ENCODE data around the gene TMEM164. TPM values are rescaled to one million over a fixed set of nuclear protein-coding genes. Genes with fewer than 3 reads are reported as not detected.

Gene TMEM164
- total and polyA plus RNA-seq, 2 of the 4 experiments (the other 2 are of a cell fraction): 6.3 to 7.1 TPM

DNA sequence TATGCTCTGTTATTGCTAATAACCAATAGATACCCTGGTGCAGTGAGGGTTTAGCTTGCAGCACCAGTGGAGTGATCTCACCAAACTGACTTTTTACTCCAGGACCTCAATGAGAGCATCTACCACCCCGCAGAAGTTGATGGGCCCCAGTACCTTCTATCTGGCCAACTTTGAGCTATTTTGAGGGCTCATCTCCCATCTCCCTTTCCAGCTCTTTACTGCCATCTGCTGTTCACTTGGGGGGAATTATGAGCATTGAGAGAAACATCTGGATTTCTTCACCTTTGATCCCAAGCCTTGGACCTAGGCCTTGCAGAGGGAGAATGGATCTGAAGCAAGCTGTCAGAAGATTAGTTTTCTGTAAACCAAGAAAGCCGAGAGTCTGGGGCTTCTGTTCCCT, 143.6 kb downstream of the TMEM164 start:
- peak; percentile 48 for TF ChIP-seq SMC3 (IDR thresholded peaks at IDR 0.05; ENCODE audit: low read depth, low read length)
- TF ChIP-seq, protein P1, sequence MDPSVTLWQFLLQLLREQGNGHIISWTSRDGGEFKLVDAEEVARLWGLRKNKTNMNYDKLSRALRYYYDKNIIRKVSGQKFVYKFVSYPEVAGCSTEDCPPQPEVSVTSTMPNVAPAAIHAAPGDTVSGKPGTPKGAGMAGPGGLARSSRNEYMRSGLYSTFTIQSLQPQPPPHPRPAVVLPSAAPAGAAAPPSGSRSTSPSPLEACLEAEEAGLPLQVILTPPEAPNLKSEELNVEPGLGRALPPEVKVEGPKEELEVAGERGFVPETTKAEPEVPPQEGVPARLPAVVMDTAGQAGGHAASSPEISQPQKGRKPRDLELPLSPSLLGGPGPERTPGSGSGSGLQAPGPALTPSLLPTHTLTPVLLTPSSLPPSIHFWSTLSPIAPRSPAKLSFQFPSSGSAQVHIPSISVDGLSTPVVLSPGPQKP (IDR thresholded peaks at IDR 0.05; ENCODE audit: borderline replicate concordance, low read depth, low read length): no peak
- TF ChIP-seq RAD21 (IDR thresholded peaks at IDR 0.05; ENCODE audit: low read length): peak; percentile 64
- TF ChIP-seq, protein P2, sequence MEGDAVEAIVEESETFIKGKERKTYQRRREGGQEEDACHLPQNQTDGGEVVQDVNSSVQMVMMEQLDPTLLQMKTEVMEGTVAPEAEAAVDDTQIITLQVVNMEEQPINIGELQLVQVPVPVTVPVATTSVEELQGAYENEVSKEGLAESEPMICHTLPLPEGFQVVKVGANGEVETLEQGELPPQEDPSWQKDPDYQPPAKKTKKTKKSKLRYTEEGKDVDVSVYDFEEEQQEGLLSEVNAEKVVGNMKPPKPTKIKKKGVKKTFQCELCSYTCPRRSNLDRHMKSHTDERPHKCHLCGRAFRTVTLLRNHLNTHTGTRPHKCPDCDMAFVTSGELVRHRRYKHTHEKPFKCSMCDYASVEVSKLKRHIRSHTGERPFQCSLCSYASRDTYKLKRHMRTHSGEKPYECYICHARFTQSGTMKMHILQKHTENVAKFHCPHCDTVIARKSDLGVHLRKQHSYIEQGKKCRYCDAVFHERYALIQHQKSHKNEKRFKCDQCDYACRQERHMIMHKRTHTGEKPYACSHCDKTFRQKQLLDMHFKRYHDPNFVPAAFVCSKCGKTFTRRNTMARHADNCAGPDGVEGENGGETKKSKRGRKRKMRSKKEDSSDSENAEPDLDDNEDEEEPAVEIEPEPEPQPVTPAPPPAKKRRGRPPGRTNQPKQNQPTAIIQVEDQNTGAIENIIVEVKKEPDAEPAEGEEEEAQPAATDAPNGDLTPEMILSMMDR (conservative IDR thresholded peaks at IDR 0.05; ENCODE audit: low read depth, low read length): peak; percentile 63
- H3K4me2 ChIP-seq (ENCODE audit: low read depth, low read length): no peak overlapping the region
- no peak overlapping the region for H3K18ac ChIP-seq (ENCODE audit: low read depth, low read length)
- DNase-seq: peak; percentile 48
- no TSS peak for BruUV-seq (replicated peaks)
- H3K4me1 ChIP-seq (ENCODE audit: control insufficient read depth, insufficient read depth, low read length): no peaks in the 10 kb centered on the region; the same call in 1 of the 2 replicates
- no peak overlapping the region for H2BK15ac ChIP-seq (ENCODE audit: low read depth, low read length)
- whole genome bisulfite sequencing, 2 experiments (ENCODE audit: extremely low coverage in 2 of 2, insufficient read length in 1 of 2): no CpG with 5 or more reads among the region's 2 CpGs
- no peaks in the 10 kb centered on the region; the same call in 1 of the 2 replicates for H4K20me1 ChIP-seq (ENCODE audit: insufficient read depth, low read length)
- no peak overlapping the region for H2BK120ac ChIP-seq (ENCODE audit: low read depth, low read length)
- POLR2A ChIA-PET (ENCODE audit: unreplicated experiment): no interaction called here
- no peak overlapping the region for H4K5ac ChIP-seq (ENCODE audit: low read depth, low read length)
- no peak overlapping the region for H2AFZ ChIP-seq (replicated peaks; ENCODE audit: low read length, poor library complexity)
- no peaks in the 10 kb centered on the region; the same call in 1 of the 2 replicates for H3K27me3 ChIP-seq (ENCODE audit: control insufficient read depth, insufficient read depth, low read length)
- no peaks in the 10 kb centered on the region; the same call in 1 of the 2 replicates for H3K9me3 ChIP-seq (ENCODE audit: control insufficient read depth, insufficient read depth, low read length)
- no peak overlapping the region for H2AK9ac ChIP-seq (replicated peaks; ENCODE audit: low read depth, low read length, poor library complexity)
- H3K23ac ChIP-seq (ENCODE audit: low read depth, low read length): no peak overlapping the region
- H4K91ac ChIP-seq (ENCODE audit: insufficient read depth, low read depth, low read length): no peak overlapping the region
- in situ Hi-C loops (cut with MboI; ENCODE audit: low sequenced_read_pairs): loop anchor here (5.0 to 25.0 kb wide), 2 partner anchors 234 to 659 kb away; partner anchors contain the start of gene GUCY2F
- no peak overlapping the region for H2AK5ac ChIP-seq (ENCODE audit: low read depth, low read length)
- no peak overlapping the region for H4K8ac ChIP-seq (ENCODE audit: low read depth in 2 of 2, low read length in 2 of 2)
- no peaks in the 10 kb centered on the region for H3K36me3 ChIP-seq (ENCODE audit: control insufficient read depth, insufficient read depth, low read length)
- H3K4ac ChIP-seq (ENCODE audit: low read depth, low read length): no peak overlapping the region
- no peak overlapping the region for H3K27ac ChIP-seq (ENCODE audit: insufficient read depth, low read length)
- dilution Hi-C loops (cut with HindIII; ENCODE audit: low sequenced_read_pairs, unreplicated experiment): no loop called here
- H3K4me3 ChIP-seq (ENCODE audit: insufficient read depth, low read depth, low read length): no peak overlapping the region
- CTCF ChIA-PET: interaction anchor here (0.6 to 1.8 kb wide), 12 partner anchors 11 to 272 kb away, joined by 3 to 24 read pairs (median 4); no protein-coding TSS in a partner anchor
- peak; percentile 83 for ATAC-seq (ENCODE audit: low read depth)
- no peak overlapping the region for H2BK20ac ChIP-seq (ENCODE audit: low read depth, low read length)
- no peak overlapping the region for H3K14ac ChIP-seq (replicated peaks; ENCODE audit: low read depth, low read length)
- no peaks in the 10 kb centered on the region for H3K79me1 ChIP-seq (ENCODE audit: low read depth in 1 of 2, low read length in 2 of 2)
- no peaks in the 10 kb centered on the region; the same call in 1 of the 2 replicates for H3K9me1 ChIP-seq (ENCODE audit: insufficient read depth, low read length)
- no peak overlapping the region for H3K9ac ChIP-seq (ENCODE audit: low read depth, low read length)
- H2BK5ac ChIP-seq (ENCODE audit: low read depth, low read length, poor library complexity, severe bottlenecking): no peak overlapping the region
- H3K56ac ChIP-seq (ENCODE audit: extremely low read depth, insufficient read depth, low read length): no peak overlapping the region
- intact Hi-C loops (cut with micrococcal nuclease): loop anchor here (1.0 to 10.0 kb wide), 3 partner anchors 142 to 432 kb away; partner anchors contain the start of gene TMEM164

Data from IMR-90 (cell line).